H1 (cell line): Measurements from ENCODE around the gene FOXD2. TPM values are rescaled to one million over a fixed set of nuclear protein-coding genes. Genes with fewer than 3 reads are reported as not detected.

Source experiments
- CTCF ChIA-PET: fragments of 300-600 bp; sonication (Branson Sonifier 250); formaldehyde crosslinking; loops from one replicate; lab custom pipeline; 2021; ENCODE audit not compliant: partially characterized antibody; lab: Charles Lee
- POLR2A ChIA-PET: fragments of 300-600 bp; sonication (Branson Sonifier 250); formaldehyde crosslinking; loops from one replicate; lab custom pipeline; 2021; ENCODE audit warnings: inconsistent platforms; ENCODE audit not compliant: partially characterized antibody; lab: Charles Lee
- DNase-seq, 2 experiments: peaks; one replicate each; pipeline versions ENCODE4 v3.0.0 to v3.0.0-alpha.2; 2010 to 2022; ENCODE audit warnings: low spot score in 2 of 2, low read depth in 1 of 2, mixed read lengths in 1 of 2
- FAIRE-seq: peaks from 2 replicates; lab custom pipeline; 2011; peaks lifted over from hg19 to GRCh38; lab: Jason Lieb, UNC
- H2AFZ ChIP-seq: 2 replicates; pipeline ENCODE4 v1.8.1; 2012; ENCODE audit warnings: low read length, inconsistent platforms
- H2AK5ac ChIP-seq: 2 replicates; pipeline ENCODE4 v1.6.1; 2013; ENCODE audit warnings: low read depth, low read length
- H2BK120ac ChIP-seq: replicated peaks from 2 replicates; pipeline ENCODE3; 2013; ENCODE audit warnings: low read depth, low read length, inconsistent platforms
- H2BK12ac ChIP-seq: 2 replicates; pipeline ENCODE4 v1.6.1; 2013; ENCODE audit warnings: low read depth, low read length
- H2BK15ac ChIP-seq: 2 replicates; pipeline ENCODE4 v1.6.1; 2013; ENCODE audit warnings: low read length
- H2BK20ac ChIP-seq: 2 replicates; pipeline ENCODE4 v1.6.1; 2013; ENCODE audit warnings: low read length
- H2BK5ac ChIP-seq: 2 replicates; pipeline ENCODE4 v1.6.1; 2013; ENCODE audit warnings: low read depth, low read length
- H3K14ac ChIP-seq: 2 replicates; pipeline ENCODE4 v1.6.1; 2013; ENCODE audit warnings: inconsistent platforms; ENCODE audit not compliant: insufficient read length
- H3K18ac ChIP-seq: 2 replicates; pipeline ENCODE4 v1.6.1; 2013; ENCODE audit warnings: low read length; ENCODE audit errors: extremely low read depth
- H3K23ac ChIP-seq: 2 replicates; pipeline ENCODE4 v1.6.1; 2013; ENCODE audit warnings: inconsistent platforms; ENCODE audit not compliant: insufficient read length
- H3K23me2 ChIP-seq: 2 replicates; pipeline ENCODE4 v1.6.1; 2013; ENCODE audit warnings: low read depth, low read length
- H3K27ac ChIP-seq: 2 replicates; pipeline ENCODE4 v1.6.1; 2011; ENCODE audit warnings: low read depth, low read length, inconsistent platforms
- H3K27me3 ChIP-seq, 4 experiments: replicated peaks in 1 of 4; 1 replicate in 1 of 4; 2 replicates in 3 of 4; pipeline versions ENCODE4 v1.6.1 to v1.8.1; 2011 to 2013; ENCODE audit warnings: low read length in 3 of 4, mild to moderate bottlenecking in 3 of 4, inconsistent platforms in 2 of 4, mixed read lengths in 2 of 4, moderate library complexity in 1 of 4; ENCODE audit not compliant: control insufficient read depth in 3 of 4, insufficient read depth in 3 of 4; ENCODE audit errors: extremely low read depth in 1 of 4
- H3K36me3 ChIP-seq, 4 experiments: 2 replicates each; pipeline versions ENCODE4 v1.6.1 to v1.8.1; 2011 to 2013; ENCODE audit warnings: mild to moderate bottlenecking in 4 of 4, low read length in 3 of 4, moderate library complexity in 2 of 4, control low read depth in 1 of 4, inconsistent platforms in 1 of 4; ENCODE audit not compliant: insufficient read depth in 4 of 4, control insufficient read depth in 2 of 4
- H3K4ac ChIP-seq: replicated peaks from 2 replicates; pipeline ENCODE3; 2013; ENCODE audit warnings: low read length, low read depth, mixed read lengths, inconsistent platforms; ENCODE audit not compliant: insufficient read length
- H3K4me1 ChIP-seq, 4 experiments: replicated peaks in 1 of 4; 1 replicate in 1 of 4; 2 replicates in 3 of 4; pipeline versions ENCODE4 v1.6.1 to v1.8.1; 2011 to 2013; ENCODE audit warnings: low read length in 3 of 4, inconsistent platforms in 2 of 4, mixed read lengths in 1 of 4; ENCODE audit not compliant: insufficient read depth in 4 of 4, control insufficient read depth in 3 of 4
- H3K4me2 ChIP-seq, 2 experiments: 2 replicates each; pipeline versions ENCODE4 v1.6.1 to v1.8.1; 2011 to 2013; ENCODE audit warnings: low read depth in 2 of 2, low read length in 2 of 2, control low read depth in 1 of 2, inconsistent platforms in 1 of 2, mild to moderate bottlenecking in 1 of 2; ENCODE audit not compliant: insufficient read depth in 1 of 2
- H3K4me3 ChIP-seq, 4 experiments: fragments of 200-600, 300-600 bp in 1 of 4; sonication (generic), shearing (Covaris generic), sonication (Bioruptor Twin) in 1 of 4; 2 replicates each; pipeline versions ENCODE4 v1.5.1 to v1.8.1; 2011 to 2016; ENCODE audit warnings: low read length in 4 of 4, low read depth in 3 of 4, control low read depth in 2 of 4, inconsistent platforms in 2 of 4, mild to moderate bottlenecking in 2 of 4, mixed read lengths in 1 of 4, moderate library complexity in 1 of 4; ENCODE audit not compliant: insufficient read depth in 2 of 4; ENCODE audit errors: extremely low read depth in 1 of 4
- H3K56ac ChIP-seq: replicated peaks from 2 replicates; pipeline ENCODE3; 2013; ENCODE audit warnings: low read depth, mild to moderate bottlenecking, mixed read lengths, low read length, inconsistent platforms; ENCODE audit not compliant: insufficient read length
- H3K79me1 ChIP-seq: 2 replicates; pipeline ENCODE4 v1.6.1; 2013; ENCODE audit warnings: low read depth, low read length, control low read depth
- H3K79me2 ChIP-seq, 2 experiments: 2 replicates each; pipeline versions ENCODE4 v1.6.1 to v1.8.1; 2012 to 2013; ENCODE audit warnings: low read length in 2 of 2, mild to moderate bottlenecking in 2 of 2, inconsistent platforms in 1 of 2; ENCODE audit not compliant: insufficient read depth in 2 of 2, control insufficient read depth in 1 of 2
- H3K9ac ChIP-seq, 4 experiments: replicated peaks in 1 of 4; 1 replicate in 1 of 4; 2 replicates in 3 of 4; pipeline versions ENCODE4 v1.6.1 to v1.8.1; 2011 to 2013; ENCODE audit warnings: low read depth in 3 of 4, low read length in 3 of 4, control low read depth in 2 of 4, mild to moderate bottlenecking in 2 of 4, moderate library complexity in 2 of 4, inconsistent platforms in 1 of 4; ENCODE audit errors: extremely low read depth in 1 of 4
- H3K9me3 ChIP-seq, 2 experiments: 2 replicates each; pipeline versions ENCODE4 v1.6.1 to v1.8.1; 2012 to 2013; ENCODE audit warnings: mild to moderate bottlenecking in 2 of 2, moderate library complexity in 2 of 2, control low read depth in 1 of 2, inconsistent platforms in 1 of 2, low read depth in 1 of 2, low read length in 1 of 2, mixed read lengths in 1 of 2; ENCODE audit not compliant: insufficient read depth in 2 of 2
- H4K20me1 ChIP-seq, 2 experiments: replicated peaks in 1 of 2; 2 replicates each; pipeline versions ENCODE3 to v1.8.1; 2011 to 2013; ENCODE audit warnings: inconsistent platforms in 2 of 2, low read length in 2 of 2, mild to moderate bottlenecking in 1 of 2; ENCODE audit not compliant: insufficient read depth in 2 of 2, control insufficient read depth in 1 of 2
- H4K5ac ChIP-seq: 2 replicates; pipeline ENCODE4 v1.6.1; 2013; ENCODE audit warnings: low read length, low read depth, mixed read lengths, inconsistent platforms; ENCODE audit not compliant: insufficient read length
- H4K8ac ChIP-seq: 2 replicates; pipeline ENCODE4 v1.8.0; 2013; ENCODE audit warnings: mild to moderate bottlenecking, moderate library complexity, low read length, inconsistent platforms; ENCODE audit not compliant: insufficient read depth; ENCODE audit errors: extremely low read depth
- H4K91ac ChIP-seq: replicated peaks from 2 replicates; pipeline ENCODE3; 2013; ENCODE audit warnings: low read length, mixed read lengths, inconsistent platforms; ENCODE audit not compliant: insufficient read length
- WGBS, 2 experiments: shearing (Covaris generic) in 1 of 2; methylation state at CpG; one replicate each; pipeline versions ENCODE4 v1.1.6 to v1.1.7; 2013 to 2015; ENCODE audit warnings: low lambda C conversion rate in 2 of 2, mixed read lengths in 2 of 2, inconsistent platforms in 1 of 2, low coverage in 1 of 2, missing lambda C conversion rate in 1 of 2; ENCODE audit not compliant: insufficient replicate concordance in 2 of 2, insufficient coverage in 1 of 2, insufficient read length in 1 of 2; ENCODE audit errors: extremely low coverage in 1 of 2, missing lambda C conversion rate in 1 of 2; 5-methylcytosine and 5-hydroxymethylcytosine counted together
- polyA plus RNA-seq, 7 experiments: library from polyadenylated mRNA; depleted of rRNA in 3 of 7; stranded (reverse) in 5 of 7; unstranded in 2 of 7; fragments of >200 nt in 5 of 7; fragments of 200-250 nt in 2 of 7; gene quantifications; 1 replicate in 5 of 7; 2 replicates in 1 of 7; 4 replicates in 1 of 7; pipeline versions ENCODE4 v1.2.1 to v1.2.3, GENCODE V29; 2011 to 2013; ENCODE audit warnings: missing spikeins in 2 of 7, mixed read lengths in 2 of 7
- total RNA-seq: library from RNA; stranded (reverse); fragmentation: NEBNext Ultra II Directional; extraction: Animal tissue kit (Norgen Biotek cat#: 25700); gene quantifications from 2 replicates; pipeline ENCODE4 v1.2.1, GENCODE V29; 2021

FOXD2 gene
- total and polyA plus RNA-seq, 2 of the 8 experiments (the other 6 are each of a cell fraction or from before 2014, with no cell fraction given) = not detected

GRCh38 chr1:47389731-47390130, 48.1 kb upstream of the FOXD2 start:
- Histone ChIP-seq H3K4me3 (no peak overlapping the region), H3K4me1 (no peaks in the 10 kb centered on the region), H3K9me3 (no peaks in the 10 kb centered on the region), H2BK5ac (no peak overlapping the region), H3K36me3 (no peaks in the 10 kb centered on the region), H3K4me2 (no peak overlapping the region), H4K91ac (no peak overlapping the region), H4K20me1 (peaks cover 0 to 3% of the 10 kb centered on the region in 2 experiments), H3K79me2 (no peaks in the 10 kb centered on the region), H2BK120ac (no peak overlapping the region), H3K27ac (no peak overlapping the region), H3K14ac (no peak overlapping the region), H3K23ac (no peak overlapping the region), H2AK5ac (no peak overlapping the region), H3K23me2 (no peaks in the 10 kb centered on the region), H3K9ac (no peak overlapping the region), H4K8ac (no peak overlapping the region), H3K4ac (no peak overlapping the region), H3K56ac (no peak overlapping the region), H4K5ac (no peak overlapping the region), H3K18ac (no peak overlapping the region), H3K27me3 (peaks cover 0 to 2% (median 0%) of the 10 kb centered on the region in 4 experiments; a peak in 2 of 7 replicates), H2BK20ac (no peak overlapping the region), H2BK12ac (no peak overlapping the region), H2BK15ac (no peak overlapping the region), H2AFZ (no peak overlapping the region), H3K79me1 (no peaks in the 10 kb centered on the region)
- DNase-seq (no peak), FAIRE-seq (no peak)
- ChIA-PET CTCF (interaction anchor here (0.6 to 7.0 kb wide), 28 partner anchors 9 to 365 kb away, joined by 3 to 139 read pairs (median 5); partner anchors contain the start of gene FOXD2), POLR2A (no interaction called here)
- 81% methylated on average over 2 of the region's 2 CpGs; no CpG with 5 or more reads in 1 of the 2 experiments for WGBS, 2 experiments
